Bronchial epithelial cell (primary cell): Measurements from ENCODE around the gene NTF3. TPM values are rescaled to one million over a fixed set of nuclear protein-coding genes. Genes with fewer than 3 reads are reported as not detected.
A peak's percentile ranks its signal among the peaks of the same experiment; 100 is the strongest.

ENCODE experiments used
- DNase-seq: peaks from one replicate; pipeline ENCODE4 v3.0.0-alpha.2; 2010; ENCODE audit warnings: low read depth
- FAIRE-seq: peaks from 2 replicates; lab custom pipeline; 2011; peaks lifted over from hg19 to GRCh38; lab: Jason Lieb, UNC
- H3K27me3 ChIP-seq: 2 replicates; pipeline ENCODE4 v1.5.1; 2011; ENCODE audit warnings: low read length; ENCODE audit not compliant: control insufficient read depth, insufficient read depth
- H3K36me3 ChIP-seq: 2 replicates; pipeline ENCODE4 v1.5.1; 2011; ENCODE audit warnings: low read length; ENCODE audit not compliant: control insufficient read depth, insufficient read depth
- H3K4me3 ChIP-seq: 2 replicates; pipeline ENCODE4 v1.5.1; 2011; ENCODE audit warnings: mild to moderate bottlenecking, low read depth, low read length, control low read depth
- CTCF ChIP-seq: IDR thresholded peaks from 2 replicates; pipeline ENCODE4 v1.5.1; 2011; ENCODE audit warnings: mild to moderate bottlenecking, moderate library complexity, low read length, control low read depth, inconsistent platforms; ENCODE audit not compliant: insufficient read depth, severe bottlenecking
- total RNA-seq: library from RNA; depleted of rRNA; stranded (reverse); fragments of >200 nt; gene quantifications from 2 replicates; pipeline ENCODE4 v1.2.1, GENCODE V29; 2014

NTF3 gene
- total RNA-seq, 1 donor from 2014 or later, result not detected

- Histone ChIP-seq H3K4me3 (no peak overlapping the region), H3K36me3 (no peaks in the 10 kb centered on the region), H3K27me3 (no peaks in the 10 kb centered on the region)
- no peak for TF ChIP-seq CTCF
- DNase-seq (no peak), FAIRE-seq (no peak)
These were observed 88.9 kb downstream of the NTF3 start for GRCh38 chr12:5520831-5521230.

- FAIRE-seq (peak; percentile 43), DNase-seq (no peak)
- no peak overlapping the region for H3K4me3 ChIP-seq
- H3K36me3 ChIP-seq, result no peaks in the 10 kb centered on the region
- no peak for TF ChIP-seq CTCF
- H3K27me3 ChIP-seq, result no peaks in the 10 kb centered on the region
These were observed 89.8 kb downstream of the NTF3 start for GRCh38 chr12:5521456-5522325.

- H3K4me3 ChIP-seq, result no peak overlapping the region
- no peak for FAIRE-seq
- no peak for DNase-seq
- H3K36me3 ChIP-seq, result no peaks in the 10 kb centered on the region
- TF ChIP-seq CTCF, result no peak
- H3K27me3 ChIP-seq, result no peaks in the 10 kb centered on the region
These were observed 90.8 kb downstream of the NTF3 start for GRCh38 chr12:5522432-5523335.

GRCh38 chr12:5523396-5524115 is 91.6 kb downstream of the NTF3 start:
- Histone ChIP-seq H3K36me3 (no peaks in the 10 kb centered on the region), H3K4me3 (no peak overlapping the region), H3K27me3 (no peaks in the 10 kb centered on the region)
- FAIRE-seq, result no peak
- no peak for DNase-seq
- no peak for TF ChIP-seq CTCF

GRCh38 chr12:5524116-5524768 is 92.3 kb downstream of the NTF3 start:
- Histone ChIP-seq H3K36me3 (no peaks in the 10 kb centered on the region), H3K27me3 (no peaks in the 10 kb centered on the region), H3K4me3 (no peak overlapping the region)
- TF ChIP-seq CTCF, result no peak
- FAIRE-seq (no peak), DNase-seq (no peak)
